Endothelial cell (in vitro differentiated cells): Measurements from ENCODE around the gene MT1F. TPM values are rescaled to one million over a fixed set of nuclear protein-coding genes. Genes with fewer than 3 reads are reported as not detected.

Experiments
- DNase-seq: peaks from one replicate; pipeline ENCODE4 v3.0.0; 2021; ENCODE audit warnings: low spot score
- H3K27ac Mint-ChIP-seq: one replicate; pipeline ENCODE4 v1.8.0; 2021; ENCODE audit warnings: mixed read lengths, inconsistent platforms; ENCODE audit not compliant: unreplicated experiment
- H3K27me3 Mint-ChIP-seq: one replicate; pipeline ENCODE4 v1.8.0; 2021; ENCODE audit warnings: mild to moderate bottlenecking, moderate library complexity, mixed read lengths, inconsistent platforms; ENCODE audit not compliant: unreplicated experiment
- H3K36me3 Mint-ChIP-seq: one replicate; pipeline ENCODE4 v1.8.0; 2021; ENCODE audit warnings: mild to moderate bottlenecking, low read depth, mixed read lengths, inconsistent platforms; ENCODE audit not compliant: unreplicated experiment
- H3K4me1 Mint-ChIP-seq: one replicate; pipeline ENCODE4 v1.8.0; 2021; ENCODE audit warnings: mild to moderate bottlenecking, mixed read lengths, inconsistent platforms; ENCODE audit not compliant: unreplicated experiment
- H3K4me3 Mint-ChIP-seq: one replicate; pipeline ENCODE4 v1.8.0; 2021; ENCODE audit warnings: mild to moderate bottlenecking, mixed read lengths, inconsistent platforms; ENCODE audit not compliant: unreplicated experiment
- H3K9me3 Mint-ChIP-seq: one replicate; pipeline ENCODE4 v1.8.0; 2021; ENCODE audit warnings: mixed read lengths, inconsistent platforms; ENCODE audit not compliant: unreplicated experiment
- CTCF ChIP-seq: fragments of 200-600 bp; sonication (generic); IDR thresholded peaks from one replicate; pipeline ENCODE4 v1.5.0; 2021; ENCODE audit warnings: antibody characterized with exemption; ENCODE audit not compliant: unreplicated experiment
- total RNA-seq: library from RNA; stranded (reverse); fragmentation: NEBNext Ultra II Directional; extraction: Animal tissue kit (Norgen Biotek cat#: 25700); gene quantifications from one replicate; pipeline ENCODE4 v1.2.1, GENCODE V29; 2021; ENCODE audit not compliant: unreplicated experiment

MT1F gene
- total RNA-seq, 1 donor from 2014 or later = not detected

GRCh38 chr16:56645311-56645710 is 12.4 kb upstream of the MT1F start:
- no peak for TF ChIP-seq CTCF
- no peaks in the 10 kb centered on the region for H3K4me1 Mint-ChIP-seq
- no peak for DNase-seq
- H3K9me3 Mint-ChIP-seq = no peaks in the 10 kb centered on the region
- H3K4me3 Mint-ChIP-seq = no peak overlapping the region
- H3K36me3 Mint-ChIP-seq = no peaks in the 10 kb centered on the region
- H3K27me3 Mint-ChIP-seq = peaks cover 21% of the 10 kb centered on the region
- H3K27ac Mint-ChIP-seq = no peak overlapping the region

GRCh38 chr16:56645838-56646237 is 11.9 kb upstream of the MT1F start:
- Mint-ChIP-seq H3K27ac (no peak overlapping the region), H3K36me3 (no peaks in the 10 kb centered on the region), H3K27me3 (peaks cover 21% of the 10 kb centered on the region), H3K4me3 (no peak overlapping the region), H3K4me1 (no peaks in the 10 kb centered on the region), H3K9me3 (no peaks in the 10 kb centered on the region)
- no peak for DNase-seq
- no peak for TF ChIP-seq CTCF

GRCh38 chr16:56647641-56648431 is 9.9 kb upstream of the MT1F start:
- Mint-ChIP-seq H3K4me3 (no peak overlapping the region), H3K4me1 (no peaks in the 10 kb centered on the region), H3K27me3 (peaks cover 21% of the 10 kb centered on the region), H3K27ac (no peak overlapping the region), H3K36me3 (no peaks in the 10 kb centered on the region), H3K9me3 (no peaks in the 10 kb centered on the region)
- TF ChIP-seq CTCF = no peak
- DNase-seq = no peak

- Mint-ChIP-seq H3K4me1 (no peaks in the 10 kb centered on the region), H3K36me3 (no peaks in the 10 kb centered on the region), H3K4me3 (no peak overlapping the region), H3K27ac (no peak overlapping the region), H3K9me3 (no peaks in the 10 kb centered on the region), H3K27me3 (peaks cover 17% of the 10 kb centered on the region)
- no peak for TF ChIP-seq CTCF
- no peak for DNase-seq
These were observed 8.5 kb upstream of the MT1F start for GRCh38 chr16:56649271-56649670.

- no peak for TF ChIP-seq CTCF
- Mint-ChIP-seq H3K27ac (no peak overlapping the region), H3K4me3 (no peak overlapping the region), H3K9me3 (no peaks in the 10 kb centered on the region), H3K4me1 (no peaks in the 10 kb centered on the region), H3K36me3 (no peaks in the 10 kb centered on the region), H3K27me3 (peaks cover 17% of the 10 kb centered on the region)
- no peak for DNase-seq
These were observed 7.9 kb upstream of the MT1F start for GRCh38 chr16:56649820-56650219.
